ENCODE results near the gene TXNRD1.

- TF ChIP-seq CTCF (IDR thresholded peaks at IDR 0.05) = no peak
- TF ChIP-seq POLR2A (IDR thresholded peaks at IDR 0.05) = peak in 1 of 2 donors; percentile 8
These were observed 70.3 kb downstream of the TXNRD1 start for GRCh38 chr12:104285740-104286515.

Data from thyroid gland (tissue), 4 donors.